ENCODE measurements around the gene ACP2. TPM values are rescaled to one million over a fixed set of nuclear protein-coding genes. Genes with fewer than 3 reads are reported as not detected.

The ACP2 gene
- total and polyA plus RNA-seq, 4 donors = 40.3 to 94.4 (median 79.3) TPM

DNA sequence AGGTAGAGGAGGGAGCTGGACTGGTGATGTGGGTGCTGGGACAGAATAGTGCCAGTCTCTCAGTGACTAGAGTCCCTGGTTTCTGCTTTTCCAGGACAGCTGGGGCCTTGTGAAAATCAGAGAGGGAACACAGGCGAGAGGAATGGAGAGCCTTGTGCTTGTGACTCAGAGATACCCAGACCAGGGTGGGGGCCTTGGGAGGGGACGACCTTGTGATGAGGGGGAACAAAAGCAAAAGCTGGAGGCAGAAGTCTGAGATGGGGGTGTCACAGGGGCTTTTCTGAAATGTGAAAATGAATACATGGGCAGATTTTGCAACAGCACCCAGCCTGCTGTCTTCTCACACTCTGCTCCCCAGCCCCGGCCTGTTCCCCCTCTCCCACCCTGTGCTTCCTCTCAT, 5.8 kb upstream of the ACP2 start:
- H3K27ac ChIP-seq (ENCODE audit: low read depth in 1 of 2, low read length in 2 of 2) = peak overlapping the region; percentile 64 to 79
- H3K4me3 ChIP-seq (ENCODE audit: low read depth in 1 of 3, low read length in 3 of 3) = no peak overlapping the region
- 71% methylated on average over 3 of the region's 3 CpGs for WGBS
- DNase-seq (ENCODE audit: low spot score) = no peak
- H3K36me3 ChIP-seq (ENCODE audit: control insufficient read depth in 4 of 4, insufficient read depth in 3 of 4, low read depth in 1 of 4, low read length in 3 of 4) = no peaks in the 10 kb centered on the region
- TF ChIP-seq ZBTB33 (IDR thresholded peaks at IDR 0.05) (no peak), RXRA (IDR thresholded peaks at IDR 0.05) (no peak), EGR1 (IDR thresholded peaks at IDR 0.05; ENCODE audit: low read depth in 2 of 2) (no peak), HNF4A (conservative IDR thresholded peaks at IDR 0.05) (no peak)
- H3K4me1 ChIP-seq (ENCODE audit: control insufficient read depth in 4 of 4, insufficient read depth in 4 of 4, low read length in 3 of 4) = peaks cover 15 to 52% (median 44%) of the 10 kb centered on the region in 4 donors
- no peaks in the 10 kb centered on the region for H3K27me3 ChIP-seq (ENCODE audit: control insufficient read depth in 4 of 4, insufficient read depth in 4 of 4, low read length in 3 of 4)
- H3K9me3 ChIP-seq (ENCODE audit: control insufficient read depth in 4 of 4, low read length in 3 of 4) = no peaks in the 10 kb centered on the region
- no peak overlapping the region for H3K9ac ChIP-seq (ENCODE audit: low read depth in 1 of 2, low read length in 2 of 2)

GRCh38 chr11:47253660-47254059, 5.0 kb upstream of the ACP2 start:
- peak; percentile 13 to 15 for TF ChIP-seq HNF4A (conservative IDR thresholded peaks at IDR 0.05)
- TF ChIP-seq GABPA (IDR thresholded peaks at IDR 0.05 in 1 of 2, conservative IDR thresholded peaks at IDR 0.05 in 1 of 2) = no peak
- Histone ChIP-seq H3K4me3 (ENCODE audit: low read depth in 1 of 3, low read length in 3 of 3) (no peak overlapping the region), H3K9me3 (ENCODE audit: control insufficient read depth in 4 of 4, low read length in 3 of 4) (no peaks in the 10 kb centered on the region), H3K9ac (ENCODE audit: low read depth in 1 of 2, low read length in 2 of 2) (no peak overlapping the region), H3K27ac (ENCODE audit: low read depth in 1 of 2, low read length in 2 of 2) (peak overlapping the region; percentile 34 to 79), H3K4me1 (ENCODE audit: control insufficient read depth in 4 of 4, insufficient read depth in 4 of 4, low read length in 3 of 4) (peaks cover 16 to 44% (median 40%) of the 10 kb centered on the region in 4 donors), H3K36me3 (ENCODE audit: control insufficient read depth in 4 of 4, insufficient read depth in 3 of 4, low read depth in 1 of 4, low read length in 3 of 4) (no peaks in the 10 kb centered on the region), H3K27me3 (ENCODE audit: control insufficient read depth in 4 of 4, insufficient read depth in 4 of 4, low read length in 3 of 4) (no peaks in the 10 kb centered on the region)
- DNase-seq (ENCODE audit: low spot score) = no peak
- WGBS = 58% methylated on average over 2 of the region's 2 CpGs

- TF ChIP-seq FOXA1 (IDR thresholded peaks at IDR 0.05) (no peak), HNF4G (IDR thresholded peaks at IDR 0.05) (no peak), FOXA2 (IDR thresholded peaks at IDR 0.05) (no peak), JUND (IDR thresholded peaks at IDR 0.05) (no peak), RXRA (IDR thresholded peaks at IDR 0.05) (no peak), EGR1 (IDR thresholded peaks at IDR 0.05; ENCODE audit: low read depth in 2 of 2) (no peak)
- no peak for DNase-seq (ENCODE audit: low spot score)
- 90% methylated on average over 3 of the region's 3 CpGs for WGBS
- no peak overlapping the region for H3K9ac ChIP-seq (ENCODE audit: low read depth in 1 of 2, low read length in 2 of 2)
- H3K27ac ChIP-seq (ENCODE audit: low read depth in 1 of 2, low read length in 2 of 2) = no peak overlapping the region
- peaks cover 16 to 48% (median 40%) of the 10 kb centered on the region in 4 donors for H3K4me1 ChIP-seq (ENCODE audit: control insufficient read depth in 4 of 4, insufficient read depth in 4 of 4, low read length in 3 of 4)
- H3K27me3 ChIP-seq (ENCODE audit: control insufficient read depth in 4 of 4, insufficient read depth in 4 of 4, low read length in 3 of 4) = no peaks in the 10 kb centered on the region
- no peaks in the 10 kb centered on the region for H3K36me3 ChIP-seq (ENCODE audit: control insufficient read depth in 4 of 4, insufficient read depth in 3 of 4, low read depth in 1 of 4, low read length in 3 of 4)
- no peak overlapping the region for H3K4me3 ChIP-seq (ENCODE audit: low read depth in 1 of 3, low read length in 3 of 3)
- H3K9me3 ChIP-seq (ENCODE audit: control insufficient read depth in 4 of 4, low read length in 3 of 4) = no peaks in the 10 kb centered on the region
Measured at GRCh38 chr11:47251751-47252150, 3.1 kb upstream of the ACP2 start.

DNA sequence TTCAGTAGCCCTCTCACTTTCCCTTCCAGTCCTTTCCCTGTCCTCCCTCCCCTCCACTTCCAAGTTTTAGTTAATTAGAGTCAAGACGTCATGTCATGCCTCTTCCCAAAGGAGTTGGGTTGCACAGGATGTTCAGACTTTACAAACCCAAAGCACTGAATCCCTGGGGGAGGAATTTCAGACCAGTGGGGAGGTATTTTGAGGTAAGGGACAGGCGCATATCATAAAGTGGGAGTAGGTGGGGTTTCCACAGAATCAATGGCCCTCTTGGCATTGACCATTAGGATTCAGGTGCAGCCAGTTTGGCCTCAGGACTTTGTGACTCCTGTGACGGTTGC, 733 bp upstream of the ACP2 start:
- peaks cover 0 to 7% (median 1%) of the 10 kb centered on the region in 4 donors for H3K36me3 ChIP-seq (ENCODE audit: control insufficient read depth in 4 of 4, insufficient read depth in 3 of 4, low read depth in 1 of 4, low read length in 3 of 4)
- H3K4me3 ChIP-seq (ENCODE audit: low read depth in 1 of 3, low read length in 3 of 3) = peak overlapping the region; percentile 79 to 99 (median 96)
- H3K9ac ChIP-seq (ENCODE audit: low read depth in 1 of 2, low read length in 2 of 2) = peak overlapping the region in 1 of 2 donors; percentile 82
- WGBS = 31% methylated on average over 3 of the region's 3 CpGs
- no peak for DNase-seq (ENCODE audit: low spot score)
- no peaks in the 10 kb centered on the region for H3K27me3 ChIP-seq (ENCODE audit: control insufficient read depth in 4 of 4, insufficient read depth in 4 of 4, low read length in 3 of 4)
- peak overlapping the region; percentile 95 to 96 for H3K27ac ChIP-seq (ENCODE audit: low read depth in 1 of 2, low read length in 2 of 2)
- no peaks in the 10 kb centered on the region for H3K9me3 ChIP-seq (ENCODE audit: control insufficient read depth in 4 of 4, low read length in 3 of 4)
- peaks cover 9 to 58% (median 43%) of the 10 kb centered on the region in 4 donors for H3K4me1 ChIP-seq (ENCODE audit: control insufficient read depth in 4 of 4, insufficient read depth in 4 of 4, low read length in 3 of 4)
- TF ChIP-seq, protein P1, sequence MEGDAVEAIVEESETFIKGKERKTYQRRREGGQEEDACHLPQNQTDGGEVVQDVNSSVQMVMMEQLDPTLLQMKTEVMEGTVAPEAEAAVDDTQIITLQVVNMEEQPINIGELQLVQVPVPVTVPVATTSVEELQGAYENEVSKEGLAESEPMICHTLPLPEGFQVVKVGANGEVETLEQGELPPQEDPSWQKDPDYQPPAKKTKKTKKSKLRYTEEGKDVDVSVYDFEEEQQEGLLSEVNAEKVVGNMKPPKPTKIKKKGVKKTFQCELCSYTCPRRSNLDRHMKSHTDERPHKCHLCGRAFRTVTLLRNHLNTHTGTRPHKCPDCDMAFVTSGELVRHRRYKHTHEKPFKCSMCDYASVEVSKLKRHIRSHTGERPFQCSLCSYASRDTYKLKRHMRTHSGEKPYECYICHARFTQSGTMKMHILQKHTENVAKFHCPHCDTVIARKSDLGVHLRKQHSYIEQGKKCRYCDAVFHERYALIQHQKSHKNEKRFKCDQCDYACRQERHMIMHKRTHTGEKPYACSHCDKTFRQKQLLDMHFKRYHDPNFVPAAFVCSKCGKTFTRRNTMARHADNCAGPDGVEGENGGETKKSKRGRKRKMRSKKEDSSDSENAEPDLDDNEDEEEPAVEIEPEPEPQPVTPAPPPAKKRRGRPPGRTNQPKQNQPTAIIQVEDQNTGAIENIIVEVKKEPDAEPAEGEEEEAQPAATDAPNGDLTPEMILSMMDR (IDR thresholded peaks at IDR 0.05; ENCODE audit: low read depth, low read length, missing input control) = no peak
- TF ChIP-seq FOXA1 (IDR thresholded peaks at IDR 0.05) (no peak), RAD21 (IDR thresholded peaks at IDR 0.05) (no peak), RXRA (IDR thresholded peaks at IDR 0.05) (no peak), TAF1 (conservative IDR thresholded peaks at IDR 0.05) (no peak), HNF4G (IDR thresholded peaks at IDR 0.05) (no peak), SP1 (IDR thresholded peaks at IDR 0.05) (no peak), GABPA (IDR thresholded peaks at IDR 0.05 in 1 of 2, conservative IDR thresholded peaks at IDR 0.05 in 1 of 2) (no peak), FOXA2 (IDR thresholded peaks at IDR 0.05) (no peak), JUND (IDR thresholded peaks at IDR 0.05) (no peak)
- TF ChIP-seq, protein P2, sequence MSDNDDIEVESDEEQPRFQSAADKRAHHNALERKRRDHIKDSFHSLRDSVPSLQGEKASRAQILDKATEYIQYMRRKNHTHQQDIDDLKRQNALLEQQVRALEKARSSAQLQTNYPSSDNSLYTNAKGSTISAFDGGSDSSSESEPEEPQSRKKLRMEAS (IDR thresholded peaks at IDR 0.05) = no peak
- TF ChIP-seq, protein P3, sequence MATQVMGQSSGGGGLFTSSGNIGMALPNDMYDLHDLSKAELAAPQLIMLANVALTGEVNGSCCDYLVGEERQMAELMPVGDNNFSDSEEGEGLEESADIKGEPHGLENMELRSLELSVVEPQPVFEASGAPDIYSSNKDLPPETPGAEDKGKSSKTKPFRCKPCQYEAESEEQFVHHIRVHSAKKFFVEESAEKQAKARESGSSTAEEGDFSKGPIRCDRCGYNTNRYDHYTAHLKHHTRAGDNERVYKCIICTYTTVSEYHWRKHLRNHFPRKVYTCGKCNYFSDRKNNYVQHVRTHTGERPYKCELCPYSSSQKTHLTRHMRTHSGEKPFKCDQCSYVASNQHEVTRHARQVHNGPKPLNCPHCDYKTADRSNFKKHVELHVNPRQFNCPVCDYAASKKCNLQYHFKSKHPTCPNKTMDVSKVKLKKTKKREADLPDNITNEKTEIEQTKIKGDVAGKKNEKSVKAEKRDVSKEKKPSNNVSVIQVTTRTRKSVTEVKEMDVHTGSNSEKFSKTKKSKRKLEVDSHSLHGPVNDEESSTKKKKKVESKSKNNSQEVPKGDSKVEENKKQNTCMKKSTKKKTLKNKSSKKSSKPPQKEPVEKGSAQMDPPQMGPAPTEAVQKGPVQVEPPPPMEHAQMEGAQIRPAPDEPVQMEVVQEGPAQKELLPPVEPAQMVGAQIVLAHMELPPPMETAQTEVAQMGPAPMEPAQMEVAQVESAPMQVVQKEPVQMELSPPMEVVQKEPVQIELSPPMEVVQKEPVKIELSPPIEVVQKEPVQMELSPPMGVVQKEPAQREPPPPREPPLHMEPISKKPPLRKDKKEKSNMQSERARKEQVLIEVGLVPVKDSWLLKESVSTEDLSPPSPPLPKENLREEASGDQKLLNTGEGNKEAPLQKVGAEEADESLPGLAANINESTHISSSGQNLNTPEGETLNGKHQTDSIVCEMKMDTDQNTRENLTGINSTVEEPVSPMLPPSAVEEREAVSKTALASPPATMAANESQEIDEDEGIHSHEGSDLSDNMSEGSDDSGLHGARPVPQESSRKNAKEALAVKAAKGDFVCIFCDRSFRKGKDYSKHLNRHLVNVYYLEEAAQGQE (IDR thresholded peaks at IDR 0.05) = no peak
- TF ChIP-seq, protein P4, sequence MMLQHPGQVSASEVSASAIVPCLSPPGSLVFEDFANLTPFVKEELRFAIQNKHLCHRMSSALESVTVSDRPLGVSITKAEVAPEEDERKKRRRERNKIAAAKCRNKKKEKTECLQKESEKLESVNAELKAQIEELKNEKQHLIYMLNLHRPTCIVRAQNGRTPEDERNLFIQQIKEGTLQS (IDR thresholded peaks at IDR 0.05) = no peak
